Nephron (organoid): ENCODE data around the gene TNIK.
A peak's percentile ranks its signal among the peaks of the same experiment; 100 is the strongest.
"Not testable (repeated sequence)": the region's sequence is repeated elsewhere in the genome, so short reads cannot be mapped to it uniquely, and the experiment has no call there.

Source experiments
- H3K27ac Mint-ChIP-seq, 3 experiments: 2 replicates each; pipeline ENCODE4 v1.8.0; 2020; ENCODE audit warnings: mixed read lengths in 3 of 3, mild to moderate bottlenecking in 2 of 3, moderate library complexity in 1 of 3
- H3K27me3 Mint-ChIP-seq: 2 replicates; pipeline ENCODE4 v1.8.0; 2021; ENCODE audit warnings: low read depth, mild to moderate bottlenecking, moderate library complexity, mixed read lengths
- H3K36me3 Mint-ChIP-seq: 2 replicates; pipeline ENCODE4 v1.8.0; 2020; ENCODE audit warnings: low read depth, mixed read lengths
- H3K4me1 Mint-ChIP-seq: 2 replicates; pipeline ENCODE4 v1.8.0; 2020; ENCODE audit warnings: mixed read lengths
- H3K4me3 Mint-ChIP-seq, 3 experiments: 2 replicates each; pipeline ENCODE4 v1.8.0; 2020; ENCODE audit warnings: mild to moderate bottlenecking in 3 of 3, mixed read lengths in 3 of 3, moderate library complexity in 2 of 3
- H3K9me3 Mint-ChIP-seq: 2 replicates; pipeline ENCODE4 v1.8.0; 2020; ENCODE audit warnings: mixed read lengths
- TF ChIP-seq, protein P1 (sequence below), 3 experiments: fragments of 200-600 bp; sonication (generic); IDR thresholded peaks; one replicate each; pipeline ENCODE4 v1.5.0; 2021; ENCODE audit warnings: antibody characterized with exemption in 3 of 3; ENCODE audit not compliant: unreplicated experiment in 3 of 3

Gene TNIK

GRCh38 chr3:171242170-171242569 is 218.0 kb downstream of the TNIK start:
- no peaks in the 10 kb centered on the region for H3K36me3 Mint-ChIP-seq
- H3K27ac Mint-ChIP-seq = no peak overlapping the region
- peaks cover 2% of the 10 kb centered on the region for H3K9me3 Mint-ChIP-seq
- TF ChIP-seq, protein P1, sequence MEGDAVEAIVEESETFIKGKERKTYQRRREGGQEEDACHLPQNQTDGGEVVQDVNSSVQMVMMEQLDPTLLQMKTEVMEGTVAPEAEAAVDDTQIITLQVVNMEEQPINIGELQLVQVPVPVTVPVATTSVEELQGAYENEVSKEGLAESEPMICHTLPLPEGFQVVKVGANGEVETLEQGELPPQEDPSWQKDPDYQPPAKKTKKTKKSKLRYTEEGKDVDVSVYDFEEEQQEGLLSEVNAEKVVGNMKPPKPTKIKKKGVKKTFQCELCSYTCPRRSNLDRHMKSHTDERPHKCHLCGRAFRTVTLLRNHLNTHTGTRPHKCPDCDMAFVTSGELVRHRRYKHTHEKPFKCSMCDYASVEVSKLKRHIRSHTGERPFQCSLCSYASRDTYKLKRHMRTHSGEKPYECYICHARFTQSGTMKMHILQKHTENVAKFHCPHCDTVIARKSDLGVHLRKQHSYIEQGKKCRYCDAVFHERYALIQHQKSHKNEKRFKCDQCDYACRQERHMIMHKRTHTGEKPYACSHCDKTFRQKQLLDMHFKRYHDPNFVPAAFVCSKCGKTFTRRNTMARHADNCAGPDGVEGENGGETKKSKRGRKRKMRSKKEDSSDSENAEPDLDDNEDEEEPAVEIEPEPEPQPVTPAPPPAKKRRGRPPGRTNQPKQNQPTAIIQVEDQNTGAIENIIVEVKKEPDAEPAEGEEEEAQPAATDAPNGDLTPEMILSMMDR (IDR thresholded peaks at IDR 0.05; ENCODE audit: unreplicated experiment in 3 of 3) = no peak
- peaks cover 17% of the 10 kb centered on the region for H3K4me1 Mint-ChIP-seq
- H3K4me3 Mint-ChIP-seq = no peak overlapping the region
- H3K27me3 Mint-ChIP-seq = no peaks in the 10 kb centered on the region

DNA sequence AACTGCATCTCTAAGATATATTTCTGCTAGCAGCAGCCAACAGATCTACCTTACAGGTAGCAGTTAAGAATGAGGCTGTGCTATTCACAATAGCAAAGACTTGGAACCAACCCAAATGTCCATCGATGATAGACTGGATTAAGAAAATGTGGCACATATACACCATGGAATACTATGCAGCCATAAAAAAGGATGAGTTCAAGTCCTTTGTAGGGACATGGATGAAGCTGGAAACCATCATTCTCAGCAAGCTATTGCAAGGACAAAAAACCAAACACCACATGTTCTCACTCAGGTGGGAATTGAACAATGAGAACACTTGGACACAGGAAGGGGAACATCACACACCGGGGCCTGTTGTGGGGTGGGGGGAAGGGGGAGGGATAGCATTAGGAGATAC is 218.6 kb downstream of the TNIK start:
- H3K36me3 Mint-ChIP-seq, H3K9me3 Mint-ChIP-seq, H3K27me3 Mint-ChIP-seq, H3K27ac Mint-ChIP-seq, H3K4me3 Mint-ChIP-seq: not testable (repeated sequence)
- peaks cover 22% of the 10 kb centered on the region for H3K4me1 Mint-ChIP-seq

DNA sequence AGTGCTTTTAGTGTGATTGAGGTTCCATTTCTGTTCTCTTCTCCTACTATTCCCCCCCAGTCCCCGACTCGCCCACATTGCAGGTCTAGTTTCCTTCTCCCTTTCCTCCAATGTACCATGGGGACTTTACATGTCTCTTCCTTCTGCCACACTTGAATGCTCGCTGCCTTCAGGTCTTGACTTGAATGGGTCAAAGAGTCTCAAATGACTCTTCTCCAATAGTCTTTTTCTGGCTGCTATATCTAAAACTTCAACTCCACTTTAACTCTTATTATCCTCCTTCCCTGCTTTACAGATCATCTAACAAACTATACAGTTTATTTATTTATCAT is 219.7 kb downstream of the TNIK start:
- TF ChIP-seq, protein P1 (IDR thresholded peaks at IDR 0.05; ENCODE audit: unreplicated experiment in 3 of 3) = no peak
- H3K27me3 Mint-ChIP-seq = no peaks in the 10 kb centered on the region
- H3K4me1 Mint-ChIP-seq = peaks cover 34% of the 10 kb centered on the region
- no peaks in the 10 kb centered on the region for H3K36me3 Mint-ChIP-seq
- no peak overlapping the region for H3K4me3 Mint-ChIP-seq
- H3K27ac Mint-ChIP-seq = no peak overlapping the region
- peaks cover 2% of the 10 kb centered on the region for H3K9me3 Mint-ChIP-seq

DNA sequence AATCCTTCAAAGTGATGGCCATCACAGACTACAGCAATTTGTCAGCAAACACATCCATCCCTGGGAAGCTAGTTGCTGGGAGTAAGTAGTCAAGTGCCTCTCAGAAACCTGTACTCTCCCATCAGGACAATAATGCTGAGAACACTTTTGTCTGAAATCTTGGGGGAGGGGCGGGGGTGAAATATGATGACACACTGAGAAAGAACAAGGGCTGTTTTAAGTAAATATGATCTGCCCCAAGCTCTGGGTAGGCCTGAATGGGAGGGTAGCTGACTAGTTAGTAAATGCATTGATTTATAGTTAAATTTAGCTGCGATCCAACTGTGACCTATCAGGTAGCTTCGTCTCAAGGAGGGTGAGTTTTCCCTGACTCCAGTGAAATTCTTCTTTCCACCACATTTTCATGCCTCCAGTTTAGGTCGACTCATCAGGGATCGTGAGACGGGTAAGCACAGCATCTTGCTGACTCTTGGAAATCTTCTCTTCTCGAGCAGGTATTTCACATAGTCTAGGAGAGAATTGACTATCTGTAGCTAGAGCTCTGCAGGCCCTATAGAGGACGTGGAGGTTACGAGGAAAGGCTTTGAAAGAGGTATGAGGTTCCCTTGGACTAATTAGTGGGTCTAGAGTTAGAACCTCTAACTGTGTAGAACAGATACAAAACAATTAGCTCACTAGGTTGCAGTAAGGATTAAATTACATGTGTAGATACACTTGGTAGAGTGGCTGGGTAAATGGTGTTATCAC is 220.3 kb downstream of the TNIK start:
- H3K9me3 Mint-ChIP-seq = peaks cover 2% of the 10 kb centered on the region
- H3K27me3 Mint-ChIP-seq = no peaks in the 10 kb centered on the region
- TF ChIP-seq, protein P1 (IDR thresholded peaks at IDR 0.05; ENCODE audit: unreplicated experiment in 3 of 3) = no peak
- no peak overlapping the region for H3K4me3 Mint-ChIP-seq
- H3K4me1 Mint-ChIP-seq = peaks cover 36% of the 10 kb centered on the region
- H3K27ac Mint-ChIP-seq = peak overlapping the region in 1 of 3 experiments; percentile 10
- H3K36me3 Mint-ChIP-seq = no peaks in the 10 kb centered on the region

- Mint-ChIP-seq H3K36me3 (no peaks in the 10 kb centered on the region), H3K4me3 (peak overlapping the region in 1 of 3 experiments; percentile 18), H3K9me3 (no peaks in the 10 kb centered on the region), H3K27me3 (peaks cover 4% of the 10 kb centered on the region), H3K27ac (peak overlapping the region; percentile 27 to 82 (median 51)), H3K4me1 (peaks cover 42% of the 10 kb centered on the region)
- TF ChIP-seq, protein P1 (IDR thresholded peaks at IDR 0.05; ENCODE audit: unreplicated experiment in 3 of 3) = no peak
Measured at GRCh38 chr3:171237009-171237385, 223.2 kb downstream of the TNIK start.

GRCh38 chr3:171236265-171237008 is 223.8 kb downstream of the TNIK start:
- H3K27me3 Mint-ChIP-seq = peaks cover 4% of the 10 kb centered on the region
- H3K4me1 Mint-ChIP-seq = peaks cover 42% of the 10 kb centered on the region
- H3K4me3 Mint-ChIP-seq = no peak overlapping the region
- H3K36me3 Mint-ChIP-seq = no peaks in the 10 kb centered on the region
- H3K9me3 Mint-ChIP-seq = no peaks in the 10 kb centered on the region
- peak overlapping the region; percentile 27 to 82 (median 51) for H3K27ac Mint-ChIP-seq
- TF ChIP-seq, protein P1 (IDR thresholded peaks at IDR 0.05; ENCODE audit: unreplicated experiment in 3 of 3) = no peak
